Thoracic aorta (tissue), 2 donors: Measurements from ENCODE around the gene HNRNPF. TPM values are rescaled to one million over a fixed set of nuclear protein-coding genes. Genes with fewer than 3 reads are reported as not detected.

Experiments
- ATAC-seq: fragments of 150-250 bp; one replicate; pipeline ENCODE4 v1.8.0; 2017; ENCODE audit warnings: low read depth; ENCODE audit not compliant: insufficient number of reproducible peaks, low FRiP score
- DNase-seq: peaks from one replicate; pipeline ENCODE4 v3.0.0-alpha.2; 2020; ENCODE audit warnings: low spot score
- H3K27ac ChIP-seq, 2 donors: fragments of 200-600 bp; sonication (generic); 1 replicate in 1 of 2; 2 replicates in 1 of 2; pipeline ENCODE4 v1.5.1; 2016; ENCODE audit warnings: mild to moderate bottlenecking in 2 of 2, moderate library complexity in 2 of 2
- H3K27me3 ChIP-seq: fragments of 200-600 bp; sonication (generic); replicated peaks from 2 replicates; pipeline ENCODE4 v1.6.0; 2016; ENCODE audit warnings: mild to moderate bottlenecking; ENCODE audit not compliant: insufficient read depth
- H3K36me3 ChIP-seq: fragments of 200-600 bp; sonication (generic); one replicate; pipeline ENCODE4 v1.5.1; 2016
- H3K4me1 ChIP-seq, 2 donors: fragments of 200-600 bp; sonication (generic); 1 replicate in 1 of 2; 2 replicates in 1 of 2; pipeline versions ENCODE4 v1.5.1 to v1.6.0; 2016; ENCODE audit warnings: low read depth in 2 of 2, mild to moderate bottlenecking in 1 of 2; ENCODE audit not compliant: control insufficient read depth in 1 of 2
- H3K4me3 ChIP-seq: fragments of 200-600 bp; sonication (generic); 2 replicates; pipeline ENCODE4 v1.5.1; 2016; ENCODE audit warnings: mild to moderate bottlenecking
- H3K9me3 ChIP-seq: fragments of 200-600 bp; sonication (generic); 2 replicates; pipeline ENCODE4 v1.5.1; 2016
- total RNA-seq, 2 donors: library from RNA; depleted of rRNA; stranded (reverse); fragments of >200 nt; gene quantifications; one replicate each; pipeline versions ENCODE4 v1.1.0 to v1.2.3, GENCODE V29; 2016
- TF ChIP-seq, protein P1 (sequence below): fragments of 200-600 bp; sonication (generic); IDR thresholded peaks from one replicate; pipeline ENCODE4 v1.5.1; 2019; ENCODE audit warnings: antibody characterized with exemption

The HNRNPF gene
- total RNA-seq, 2 donors from 2014 or later = 86.6 to 137 TPM

DNA sequence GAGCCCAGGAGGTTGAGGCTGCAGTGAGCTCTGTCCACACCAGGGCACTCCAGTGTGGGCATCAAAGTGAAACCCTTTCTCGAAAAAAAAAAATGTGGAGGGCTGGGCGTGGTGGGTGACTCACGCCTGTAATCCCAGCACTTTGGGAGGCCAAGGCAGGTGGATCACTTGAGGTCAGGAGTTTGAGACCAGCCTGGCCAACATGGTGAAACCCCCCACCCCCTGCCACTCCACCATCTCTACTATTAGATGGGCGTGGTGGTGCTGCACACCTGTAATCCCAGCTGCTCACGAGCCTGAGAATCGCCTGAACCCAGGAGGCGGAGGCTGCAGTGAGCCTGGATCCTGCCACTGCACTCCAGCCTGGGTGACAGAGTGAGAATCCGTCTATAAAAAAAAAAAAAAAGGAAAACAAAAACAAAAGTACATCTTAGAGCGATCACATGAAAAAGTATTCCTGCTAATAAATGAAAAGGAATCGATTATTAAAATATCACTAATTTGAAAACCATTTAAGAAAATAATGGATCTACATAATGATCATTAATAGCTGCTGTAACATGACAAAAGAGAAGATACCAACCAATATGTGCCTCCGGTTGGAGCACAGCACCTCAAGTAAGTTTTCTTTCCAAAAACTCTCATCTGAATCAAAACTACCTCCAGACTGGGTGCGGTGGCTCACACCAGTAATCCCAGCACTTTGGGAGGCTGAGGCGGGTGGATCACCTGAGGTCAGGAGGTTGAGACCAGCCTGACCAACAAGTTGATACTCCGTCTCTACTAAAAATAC, 4.9 kb downstream of the HNRNPF start:
- H3K36me3 ChIP-seq = no peaks in the 10 kb centered on the region
- DNase-seq (no peak), ATAC-seq (no peak)
- H3K4me3 ChIP-seq = peak overlapping the region; percentile 18
- H3K27ac ChIP-seq = no peak overlapping the region
- H3K9me3 ChIP-seq = no peaks in the 10 kb centered on the region
- TF ChIP-seq, protein P1, sequence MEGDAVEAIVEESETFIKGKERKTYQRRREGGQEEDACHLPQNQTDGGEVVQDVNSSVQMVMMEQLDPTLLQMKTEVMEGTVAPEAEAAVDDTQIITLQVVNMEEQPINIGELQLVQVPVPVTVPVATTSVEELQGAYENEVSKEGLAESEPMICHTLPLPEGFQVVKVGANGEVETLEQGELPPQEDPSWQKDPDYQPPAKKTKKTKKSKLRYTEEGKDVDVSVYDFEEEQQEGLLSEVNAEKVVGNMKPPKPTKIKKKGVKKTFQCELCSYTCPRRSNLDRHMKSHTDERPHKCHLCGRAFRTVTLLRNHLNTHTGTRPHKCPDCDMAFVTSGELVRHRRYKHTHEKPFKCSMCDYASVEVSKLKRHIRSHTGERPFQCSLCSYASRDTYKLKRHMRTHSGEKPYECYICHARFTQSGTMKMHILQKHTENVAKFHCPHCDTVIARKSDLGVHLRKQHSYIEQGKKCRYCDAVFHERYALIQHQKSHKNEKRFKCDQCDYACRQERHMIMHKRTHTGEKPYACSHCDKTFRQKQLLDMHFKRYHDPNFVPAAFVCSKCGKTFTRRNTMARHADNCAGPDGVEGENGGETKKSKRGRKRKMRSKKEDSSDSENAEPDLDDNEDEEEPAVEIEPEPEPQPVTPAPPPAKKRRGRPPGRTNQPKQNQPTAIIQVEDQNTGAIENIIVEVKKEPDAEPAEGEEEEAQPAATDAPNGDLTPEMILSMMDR = no peak
- H3K27me3 ChIP-seq = no peaks in the 10 kb centered on the region
- peaks cover 42 to 66% of the 10 kb centered on the region in 2 donors for H3K4me1 ChIP-seq

DNA sequence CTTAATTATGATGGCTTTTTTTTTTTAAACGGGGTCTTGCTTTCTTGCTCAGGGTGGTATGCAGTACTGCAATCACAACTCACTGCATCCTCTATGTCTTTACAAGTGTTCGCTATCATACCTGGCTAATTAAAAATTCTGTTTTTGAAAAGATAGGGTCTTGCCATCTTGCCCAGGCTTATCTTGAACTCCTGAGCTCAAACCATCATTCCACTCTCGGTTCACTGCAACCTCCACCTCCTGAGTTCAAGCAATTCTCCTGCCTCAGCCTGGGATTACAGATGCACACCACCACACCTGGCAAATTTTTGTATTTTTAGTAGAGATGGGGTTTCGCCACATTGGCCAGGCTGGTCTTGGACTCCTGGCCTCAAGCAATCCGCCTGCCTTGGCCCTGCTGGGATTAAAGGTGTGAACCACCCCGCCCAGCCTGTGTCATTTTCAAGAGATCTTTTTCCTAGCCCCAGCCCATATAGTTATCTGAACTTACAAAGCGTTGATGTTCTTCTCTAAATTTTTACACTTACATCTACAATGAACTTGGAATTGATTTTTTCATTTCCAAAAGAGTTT, 6.0 kb downstream of the HNRNPF start:
- no peak overlapping the region for H3K27ac ChIP-seq
- TF ChIP-seq, protein P1 = no peak
- no peaks in the 10 kb centered on the region for H3K27me3 ChIP-seq
- no peaks in the 10 kb centered on the region for H3K36me3 ChIP-seq
- DNase-seq (no peak), ATAC-seq (no peak)
- H3K4me1 ChIP-seq = peaks cover 48 to 78% of the 10 kb centered on the region in 2 donors
- H3K9me3 ChIP-seq = no peaks in the 10 kb centered on the region
- H3K4me3 ChIP-seq = no peak overlapping the region

DNA sequence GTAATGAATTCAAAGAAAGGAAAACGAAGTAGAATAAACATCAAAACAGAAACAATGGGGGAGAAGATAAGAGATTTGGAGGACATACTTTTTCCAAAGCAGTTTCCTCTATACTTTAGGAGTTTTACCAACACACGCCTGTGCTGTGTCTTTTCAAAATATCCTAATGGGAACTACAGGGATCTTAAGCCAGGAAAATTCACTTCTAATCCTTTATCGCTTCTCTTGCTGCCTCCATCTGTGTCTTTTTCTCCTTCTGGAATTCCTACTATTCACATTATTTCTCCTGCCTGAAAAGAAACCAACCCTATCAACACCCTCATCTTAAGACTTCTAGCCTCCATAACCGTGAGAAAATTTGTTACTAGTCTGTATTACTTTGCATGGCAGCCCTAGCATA, 6.8 kb downstream of the HNRNPF start:
- Histone ChIP-seq H3K4me3 (no peak overlapping the region), H3K9me3 (no peaks in the 10 kb centered on the region), H3K27ac (no peak overlapping the region), H3K36me3 (no peaks in the 10 kb centered on the region), H3K4me1 (peaks cover 48 to 84% of the 10 kb centered on the region in 2 donors), H3K27me3 (no peaks in the 10 kb centered on the region)
- no peak for ATAC-seq
- DNase-seq = no peak
- TF ChIP-seq, protein P1 = no peak

DNA sequence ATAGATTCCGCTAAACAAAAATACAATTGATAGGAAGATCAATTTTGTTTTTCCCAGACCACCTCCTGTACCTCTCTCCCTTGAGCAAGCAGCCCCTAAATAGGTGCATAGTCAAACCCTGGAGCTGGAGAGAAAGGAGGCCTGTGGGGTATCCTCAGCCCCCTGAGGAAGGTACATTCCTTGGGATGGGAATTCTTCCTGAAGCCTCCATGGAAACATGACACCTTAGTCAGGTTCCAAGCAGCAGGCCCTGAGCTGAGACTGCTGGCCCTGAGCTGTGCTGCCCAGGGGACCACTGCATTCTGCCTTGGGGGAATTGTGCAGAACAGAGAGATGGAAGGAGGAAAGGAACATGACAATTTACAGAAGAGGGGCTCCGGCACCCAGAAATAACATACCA, 7.4 kb downstream of the HNRNPF start:
- no peak overlapping the region for H3K27ac ChIP-seq
- no peak for DNase-seq
- no peak for ATAC-seq
- H3K4me1 ChIP-seq = peaks cover 48 to 84% of the 10 kb centered on the region in 2 donors
- H3K4me3 ChIP-seq = no peak overlapping the region
- H3K27me3 ChIP-seq = no peaks in the 10 kb centered on the region
- TF ChIP-seq, protein P1 = no peak
- no peaks in the 10 kb centered on the region for H3K9me3 ChIP-seq
- no peaks in the 10 kb centered on the region for H3K36me3 ChIP-seq
